ENCODE measurements around the gene OTUB1. TPM values are rescaled to one million over a fixed set of nuclear protein-coding genes. Genes with fewer than 3 reads are reported as not detected.

Gene OTUB1
- total and polyA plus RNA-seq, 2 of the 13 experiments (the other 11 are each of a cell fraction or from before 2014, with no cell fraction given): 58.8 to 130 TPM

GRCh38 chr11:63986156-63986931, at the start of gene OTUB1 (continued):
- TF ChIP-seq POGK (CRISPR knock-in tag; conservative IDR thresholded peaks at IDR 0.05) (no peak; the same call in 1 of the 2 replicates), ZKSCAN1 (IDR thresholded peaks at IDR 0.05; ENCODE audit: low read length) (no peak), PHF5A (CRISPR knock-in tag; IDR thresholded peaks at IDR 0.05; ENCODE audit: low read depth, unreplicated experiment) (no peak), KIAA2018 (CRISPR knock-in tag; IDR thresholded peaks at IDR 0.05; ENCODE audit: borderline replicate concordance) (no peak), ZNF772 (CRISPR knock-in tag; IDR thresholded peaks at IDR 0.05) (peak; percentile 78; the same call in 1 of the 2 replicates), SALL2 (CRISPR knock-in tag; IDR thresholded peaks at IDR 0.05) (peak; percentile 98), ZNF512 (CRISPR knock-in tag; IDR thresholded peaks at IDR 0.05) (0 out of 2 replicates have a peak, but pooled peaks have one; percentile 36), ZNF558 (CRISPR knock-in tag; IDR thresholded peaks at IDR 0.05; ENCODE audit: borderline replicate concordance) (peak; percentile 85; the same call in 1 of the 2 replicates), KLF12 (CRISPR knock-in tag; IDR thresholded peaks at IDR 0.05; ENCODE audit: borderline replicate concordance) (peak; percentile 96), NCOR1 (IDR thresholded peaks at IDR 0.05; ENCODE audit: borderline replicate concordance, low read length) (no peak), CREB1 (IDR thresholded peaks at IDR 0.05) (no peak), CREB1 (CRISPR knock-in tag; IDR thresholded peaks at IDR 0.05) (no peak), EED (CRISPR knock-in tag; IDR thresholded peaks at IDR 0.05) (peak; percentile 77; the same call in 1 of the 2 replicates)
